Thoracic aorta (tissue), 2 donors: ENCODE results near the gene CALML5. TPM values are rescaled to one million over a fixed set of nuclear protein-coding genes. Genes with fewer than 3 reads are reported as not detected.

Experiments used
- ATAC-seq: fragments of 150-250 bp; one replicate; pipeline ENCODE4 v1.8.0; 2017; ENCODE audit warnings: low read depth; ENCODE audit not compliant: insufficient number of reproducible peaks, low FRiP score
- DNase-seq: peaks from one replicate; pipeline ENCODE4 v3.0.0-alpha.2; 2020; ENCODE audit warnings: low spot score
- H3K27ac ChIP-seq, 2 donors: fragments of 200-600 bp; sonication (generic); 1 replicate in 1 of 2; 2 replicates in 1 of 2; pipeline ENCODE4 v1.5.1; 2016; ENCODE audit warnings: mild to moderate bottlenecking in 2 of 2, moderate library complexity in 2 of 2
- H3K27me3 ChIP-seq: fragments of 200-600 bp; sonication (generic); replicated peaks from 2 replicates; pipeline ENCODE4 v1.6.0; 2016; ENCODE audit warnings: mild to moderate bottlenecking; ENCODE audit not compliant: insufficient read depth
- H3K36me3 ChIP-seq: fragments of 200-600 bp; sonication (generic); one replicate; pipeline ENCODE4 v1.5.1; 2016
- H3K4me1 ChIP-seq, 2 donors: fragments of 200-600 bp; sonication (generic); 1 replicate in 1 of 2; 2 replicates in 1 of 2; pipeline versions ENCODE4 v1.5.1 to v1.6.0; 2016; ENCODE audit warnings: low read depth in 2 of 2, mild to moderate bottlenecking in 1 of 2; ENCODE audit not compliant: control insufficient read depth in 1 of 2
- H3K4me3 ChIP-seq: fragments of 200-600 bp; sonication (generic); 2 replicates; pipeline ENCODE4 v1.5.1; 2016; ENCODE audit warnings: mild to moderate bottlenecking
- H3K9me3 ChIP-seq: fragments of 200-600 bp; sonication (generic); 2 replicates; pipeline ENCODE4 v1.5.1; 2016
- CTCF ChIP-seq: fragments of 200-600 bp; sonication (generic); IDR thresholded peaks from one replicate; pipeline ENCODE4 v1.5.1; 2019; ENCODE audit warnings: antibody characterized with exemption
- total RNA-seq, 2 donors: library from RNA; depleted of rRNA; stranded (reverse); fragments of >200 nt; gene quantifications; one replicate each; pipeline versions ENCODE4 v1.1.0 to v1.2.3, GENCODE V29; 2016

The CALML5 gene
- total RNA-seq, 2 donors from 2014 or later: 3.7 TPM; not detected in 1

GRCh38 chr10:5488272-5489161 is 10.9 kb downstream of the CALML5 start:
- Histone ChIP-seq H3K9me3 (no peaks in the 10 kb centered on the region), H3K27me3 (no peaks in the 10 kb centered on the region), H3K4me3 (no peak overlapping the region), H3K4me1 (no peaks in the 10 kb centered on the region), H3K36me3 (no peaks in the 10 kb centered on the region), H3K27ac (no peak overlapping the region)
- no peak for TF ChIP-seq CTCF
- DNase-seq (no peak), ATAC-seq (no peak)

- Histone ChIP-seq H3K36me3 (no peaks in the 10 kb centered on the region), H3K4me3 (no peak overlapping the region), H3K9me3 (no peaks in the 10 kb centered on the region), H3K4me1 (no peaks in the 10 kb centered on the region), H3K27ac (no peak overlapping the region), H3K27me3 (no peaks in the 10 kb centered on the region)
- ATAC-seq (no peak), DNase-seq (no peak)
- TF ChIP-seq CTCF: no peak
Observed at GRCh38 chr10:5486853-5487235, 12.5 kb downstream of the CALML5 start.

- TF ChIP-seq CTCF: no peak
- H3K4me1 ChIP-seq: no peaks in the 10 kb centered on the region
- no peak for ATAC-seq
Observed at GRCh38 chr10:5485948-5486852, 13.2 kb downstream of the CALML5 start.

GRCh38 chr10:5485290-5485689 is 14.1 kb downstream of the CALML5 start:
- H3K4me1 ChIP-seq: no peaks in the 10 kb centered on the region
- H3K36me3 ChIP-seq: no peaks in the 10 kb centered on the region
- no peaks in the 10 kb centered on the region for H3K9me3 ChIP-seq
- no peaks in the 10 kb centered on the region for H3K27me3 ChIP-seq
- ATAC-seq: no peak
- H3K27ac ChIP-seq: no peak overlapping the region
- no peak for DNase-seq
- no peak overlapping the region for H3K4me3 ChIP-seq
- TF ChIP-seq CTCF: no peak

More at GRCh38 chr10:5485948-5486852, 13.2 kb downstream of the CALML5 start:
- Histone ChIP-seq H3K4me3 (no peak overlapping the region), H3K27me3 (no peaks in the 10 kb centered on the region), H3K9me3 (no peaks in the 10 kb centered on the region), H3K27ac (no peak overlapping the region), H3K36me3 (no peaks in the 10 kb centered on the region)
- no peak for DNase-seq

- DNase-seq (no peak), ATAC-seq (no peak)
- H3K27me3 ChIP-seq: no peaks in the 10 kb centered on the region
- no peaks in the 10 kb centered on the region for H3K36me3 ChIP-seq
- no peak for TF ChIP-seq CTCF
- H3K27ac ChIP-seq: no peak overlapping the region
- no peaks in the 10 kb centered on the region for H3K9me3 ChIP-seq
- no peak overlapping the region for H3K4me3 ChIP-seq
- H3K4me1 ChIP-seq: no peaks in the 10 kb centered on the region
Observed at GRCh38 chr10:5484205-5484604, 15.2 kb downstream of the CALML5 start.
